HG03565 (cell line): ENCODE measurements around the gene BUB1B.

Experiments used
- ATAC-seq: cut with Tn5 transposase; IDR thresholded peaks from one replicate; pipeline ENCODE4 v1.9.1; 2021; ENCODE audit warnings: mild to moderate bottlenecking, moderate library complexity; ENCODE audit not compliant: unreplicated experiment

Gene BUB1B

GRCh38 chr15:40239693-40240618 lies 79.1 kb downstream of the BUB1B start:
- no peak for ATAC-seq

- ATAC-seq = no peak
Measured at GRCh38 chr15:40240619-40241221, 79.9 kb downstream of the BUB1B start.

- no peak for ATAC-seq
Measured at GRCh38 chr15:40241269-40242212, 80.7 kb downstream of the BUB1B start.

- no peak for ATAC-seq
Measured at GRCh38 chr15:40242213-40242599, 81.3 kb downstream of the BUB1B start.

GRCh38 chr15:40242601-40243000 lies 81.7 kb downstream of the BUB1B start:
- ATAC-seq = no peak

GRCh38 chr15:40243126-40243810 lies 82.4 kb downstream of the BUB1B start:
- no peak for ATAC-seq

- ATAC-seq = no peak
Measured at GRCh38 chr15:40244961-40245523, 84.2 kb downstream of the BUB1B start.

- no peak for ATAC-seq
Measured at GRCh38 chr15:40245666-40246450, 85.0 kb downstream of the BUB1B start.

- no peak for ATAC-seq
Measured at GRCh38 chr15:40246496-40247280, 85.8 kb downstream of the BUB1B start.

GRCh38 chr15:40247406-40247971 lies 86.6 kb downstream of the BUB1B start:
- ATAC-seq = no peak

GRCh38 chr15:40248006-40248783 lies 87.3 kb downstream of the BUB1B start:
- no peak for ATAC-seq

GRCh38 chr15:40249477-40250303 lies 88.8 kb downstream of the BUB1B start:
- ATAC-seq = no peak

GRCh38 chr15:40250304-40250656 lies 89.4 kb downstream of the BUB1B start:
- no peak for ATAC-seq

- no peak for ATAC-seq
Measured at GRCh38 chr15:40250771-40251483, 90.1 kb downstream of the BUB1B start.

- no peak for ATAC-seq
Measured at GRCh38 chr15:40251486-40252140, 90.7 kb downstream of the BUB1B start.

- ATAC-seq = no peak
Measured at GRCh38 chr15:40252141-40252437, 91.2 kb downstream of the BUB1B start.
